CD4-positive, alpha-beta T cell treated with Interleukin-12 subunit alpha and Interleukin-12 subunit beta, for 1 hour (primary cell): ENCODE results near the gene ZC2HC1B.

Experiments used
- DNase-seq: peaks from one replicate; pipeline ENCODE4 v3.0.0-alpha.2; 2020

Gene ZC2HC1B

DNA sequence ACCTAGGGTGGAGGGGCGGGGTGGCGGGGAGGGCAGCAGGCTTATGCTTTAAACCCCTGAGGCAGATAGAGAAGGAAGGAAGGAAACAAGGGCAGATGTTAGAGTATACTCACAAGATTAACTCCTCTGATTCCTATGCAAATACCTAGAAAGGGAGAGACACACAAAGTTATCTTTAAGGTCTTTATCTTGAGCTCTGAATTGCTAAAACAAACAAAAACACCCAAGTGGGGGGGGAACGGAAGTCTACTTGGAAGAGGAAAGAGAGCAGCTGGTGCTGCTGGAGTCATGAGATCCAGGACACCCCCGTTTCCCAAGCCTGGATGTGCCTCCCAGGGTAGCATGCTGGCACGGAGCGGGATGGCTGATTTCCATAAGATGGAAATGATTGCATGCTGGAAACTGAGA is 100.4 kb downstream of the ZC2HC1B start:
- DNase-seq: no peak

GRCh38 chr6:143965503-143966171 is 101.4 kb downstream of the ZC2HC1B start:
- no peak for DNase-seq

- no peak for DNase-seq
These were observed 102.0 kb downstream of the ZC2HC1B start for GRCh38 chr6:143966312-143966711.

GRCh38 chr6:143967706-143968376 is 103.6 kb downstream of the ZC2HC1B start:
- no peak for DNase-seq

DNA sequence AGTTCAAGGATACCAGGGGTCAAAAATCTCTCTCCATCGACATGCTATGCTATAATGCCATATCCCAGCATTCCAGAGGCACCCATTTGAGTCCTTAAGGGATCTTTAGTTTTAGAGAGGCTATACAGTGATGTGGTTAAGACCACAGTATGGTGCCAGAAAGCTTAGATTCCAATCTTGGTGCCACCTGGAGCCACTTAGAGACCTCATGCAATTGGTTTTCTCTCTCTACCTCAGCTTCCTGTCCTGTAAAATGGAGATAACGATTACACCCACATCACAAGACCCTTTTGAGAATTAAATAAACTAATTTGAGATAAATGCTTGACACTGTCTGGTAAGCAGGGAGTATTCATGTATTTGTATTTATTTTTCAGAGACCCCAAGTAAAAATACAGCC is 104.8 kb downstream of the ZC2HC1B start:
- DNase-seq: no peak

GRCh38 chr6:143970456-143971218 is 106.4 kb downstream of the ZC2HC1B start:
- DNase-seq: no peak

DNA sequence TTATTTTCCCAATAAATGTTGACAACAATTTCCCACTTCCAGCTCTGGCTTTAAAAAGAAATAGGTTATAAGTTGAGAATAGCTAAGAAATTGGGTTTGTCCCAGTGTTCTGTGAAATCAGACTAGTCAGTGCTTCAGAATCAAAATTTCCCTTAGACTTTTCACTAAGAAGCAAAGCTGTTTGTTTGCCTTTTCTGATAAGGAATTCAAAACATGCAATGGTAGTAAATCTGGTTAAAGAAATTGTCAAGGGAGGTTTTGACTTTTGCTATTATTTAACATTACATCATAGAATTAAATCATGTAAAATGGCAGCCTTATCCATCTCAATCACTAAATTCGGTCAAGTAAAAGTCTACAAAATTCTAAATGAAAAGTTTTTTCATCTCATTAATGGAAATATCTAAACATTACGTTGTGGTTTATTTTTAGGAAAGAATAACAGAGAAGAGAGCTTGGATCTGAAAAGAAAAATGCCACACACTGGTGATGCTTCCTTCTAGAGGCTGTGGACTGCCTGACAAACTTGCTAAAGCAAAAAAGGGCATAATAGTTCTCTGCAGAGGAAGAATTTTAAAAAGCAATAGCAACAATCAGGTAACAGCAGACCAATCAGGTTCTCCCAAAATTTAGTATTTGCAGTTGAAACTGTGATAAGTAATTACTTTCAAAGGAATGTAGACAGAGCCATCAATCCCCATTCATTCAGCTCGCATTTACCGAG is 107.4 kb downstream of the ZC2HC1B start:
- DNase-seq: no peak

DNA sequence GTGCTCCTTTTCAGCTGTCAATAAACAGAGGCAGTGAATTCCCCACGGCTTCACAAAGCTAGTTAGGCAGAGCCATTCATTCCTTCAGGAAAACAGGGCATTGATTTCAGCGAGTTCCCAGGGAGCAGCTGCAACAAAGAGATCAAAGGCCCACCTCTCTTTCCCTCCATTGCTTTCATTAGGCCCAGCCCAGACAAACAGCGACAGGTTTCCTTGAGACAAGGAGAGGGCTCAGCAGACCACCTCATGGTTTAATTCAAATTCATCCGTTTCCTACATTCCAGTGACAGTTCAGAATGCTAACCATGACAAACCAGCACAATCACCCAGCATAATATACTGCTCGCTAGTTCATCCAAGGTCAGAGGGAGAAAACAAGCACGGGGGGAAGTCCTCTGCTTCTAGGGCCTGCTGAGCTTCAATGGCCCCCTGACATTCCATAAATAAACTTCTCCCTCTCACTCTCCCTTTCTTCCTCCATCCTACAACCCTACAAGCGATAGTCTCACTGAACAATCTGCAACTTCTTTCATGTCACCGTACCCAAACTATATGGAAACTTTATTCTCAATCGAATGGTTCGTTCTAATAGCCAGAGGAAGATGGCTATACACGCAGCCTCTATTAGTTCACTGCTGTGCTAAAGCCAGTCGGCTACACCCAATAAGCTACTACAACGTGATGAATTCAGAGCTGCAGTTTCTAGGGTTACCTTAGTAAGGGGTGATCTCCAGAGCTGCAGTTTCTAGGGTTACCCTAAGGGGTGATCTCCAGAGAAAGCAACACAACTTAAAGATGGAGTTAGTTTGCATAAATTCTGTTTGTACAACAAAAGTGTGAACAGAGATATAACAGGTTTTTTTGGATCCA is 109.1 kb downstream of the ZC2HC1B start:
- no peak for DNase-seq

DNA sequence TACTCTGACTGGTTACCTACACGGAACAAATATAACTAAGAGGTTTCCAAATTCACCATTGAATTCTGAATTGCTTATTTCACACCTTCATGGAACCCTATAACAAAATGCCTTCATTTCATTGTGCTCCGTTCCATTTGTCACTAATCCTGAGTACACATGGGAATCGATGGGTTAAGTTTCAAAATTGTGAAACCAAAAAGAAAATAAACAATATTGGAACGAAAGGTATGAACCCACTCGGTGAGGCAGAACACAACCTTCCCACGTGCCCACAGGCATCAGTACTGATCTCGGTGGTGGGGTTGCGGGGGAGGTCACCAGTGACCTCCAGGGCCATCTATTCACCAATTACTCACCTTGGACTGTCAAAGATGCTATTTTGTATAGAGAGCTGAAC is 109.8 kb downstream of the ZC2HC1B start:
- DNase-seq: no peak

GRCh38 chr6:143976806-143977349 is 112.6 kb downstream of the ZC2HC1B start:
- DNase-seq: no peak

DNA sequence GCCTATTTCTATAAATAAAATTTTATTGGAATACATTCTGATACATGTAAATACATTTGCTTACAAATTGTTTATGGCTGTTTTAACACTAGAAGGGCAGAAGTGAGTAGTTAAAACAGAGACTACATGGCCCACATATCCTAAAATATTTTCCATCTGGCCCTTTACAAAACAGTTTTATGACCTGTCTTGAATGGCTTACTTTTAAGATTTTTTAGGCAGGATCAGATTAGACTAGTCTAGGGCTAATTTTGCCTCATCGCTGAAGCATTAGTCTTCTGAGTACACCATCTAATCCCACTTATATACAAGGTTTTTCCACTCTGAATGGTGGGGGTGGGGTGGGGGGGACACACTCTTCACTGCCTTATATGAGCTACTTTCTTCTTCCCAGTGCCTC is 116.6 kb downstream of the ZC2HC1B start:
- no peak for DNase-seq

- no peak for DNase-seq
These were observed 118.7 kb downstream of the ZC2HC1B start for GRCh38 chr6:143982968-143983367.

GRCh38 chr6:143984666-143985065 is 120.4 kb downstream of the ZC2HC1B start:
- no peak for DNase-seq

DNA sequence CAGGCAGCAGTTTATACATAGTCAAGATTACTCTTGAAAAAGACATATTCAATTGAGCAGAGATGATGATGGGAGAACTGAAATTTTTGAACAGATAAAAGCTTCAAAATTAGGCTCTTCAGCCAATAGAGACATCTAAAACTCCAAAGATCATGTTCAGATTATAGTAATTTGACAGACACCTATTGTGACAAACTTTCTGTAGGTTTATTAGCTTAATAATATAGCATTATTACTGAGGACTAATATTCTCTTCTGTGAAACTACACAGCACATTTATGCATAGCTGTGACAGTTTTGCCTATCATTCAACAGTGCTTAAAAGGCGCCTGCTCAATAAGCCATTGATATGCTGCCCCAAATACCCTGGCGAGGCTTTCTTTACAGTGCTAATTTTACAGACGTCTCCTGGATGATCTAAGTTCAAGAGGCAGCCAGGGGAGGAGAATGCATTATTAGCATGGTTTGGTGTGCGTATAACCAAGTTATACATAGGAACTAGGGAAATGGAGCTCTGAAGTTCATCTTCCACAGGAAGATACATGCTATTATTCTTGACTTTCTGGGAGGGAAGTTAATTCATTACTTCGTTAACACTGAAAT is 122.3 kb downstream of the ZC2HC1B start:
- DNase-seq: no peak
